Osteoblast (primary cell): ENCODE measurements around the gene GSK3A. TPM values are rescaled to one million over a fixed set of nuclear protein-coding genes. Genes with fewer than 3 reads are reported as not detected.

Experiments
- DNase-seq: peaks from one replicate; pipeline ENCODE4 v3.0.0; 2011; ENCODE audit warnings: low spot score, mixed read lengths; ENCODE audit not compliant: insufficient read length; ENCODE audit errors: missing footprints
- H2AFZ ChIP-seq: 2 replicates; pipeline ENCODE4 v1.6.0; 2011; ENCODE audit warnings: mild to moderate bottlenecking, low read length
- H3K27ac ChIP-seq: 2 replicates; pipeline ENCODE4 v1.5.1; 2011; ENCODE audit warnings: mild to moderate bottlenecking, low read depth, low read length, moderate library complexity
- H3K27me3 ChIP-seq: 2 replicates; pipeline ENCODE4 v1.6.0; 2012; ENCODE audit warnings: mild to moderate bottlenecking, control low read depth, inconsistent platforms, low read length, moderate library complexity; ENCODE audit not compliant: insufficient read depth
- H3K36me3 ChIP-seq: 2 replicates; pipeline ENCODE4 v1.5.1; 2011; ENCODE audit warnings: mild to moderate bottlenecking, low read length, control low read depth, moderate library complexity; ENCODE audit not compliant: insufficient read depth
- H3K4me1 ChIP-seq: 2 replicates; pipeline ENCODE4 v1.5.1; 2011; ENCODE audit warnings: mild to moderate bottlenecking, low read length, control low read depth, moderate library complexity; ENCODE audit not compliant: insufficient read depth
- H3K4me2 ChIP-seq: 2 replicates; pipeline ENCODE4 v1.6.0; 2011; ENCODE audit warnings: mild to moderate bottlenecking, low read length; ENCODE audit not compliant: insufficient read depth
- H3K4me3 ChIP-seq: fragments of 200-600 bp; sonication (generic); 3 replicates; pipeline ENCODE4 v1.5.1; 2012; ENCODE audit warnings: mild to moderate bottlenecking, low read length, inconsistent platforms; ENCODE audit not compliant: insufficient read depth
- H3K79me2 ChIP-seq: 2 replicates; pipeline ENCODE4 v1.6.0; 2012; ENCODE audit warnings: mild to moderate bottlenecking, low read length, control low read depth, inconsistent platforms; ENCODE audit not compliant: insufficient read depth
- H3K9me3 ChIP-seq: 2 replicates; pipeline ENCODE4 v1.5.1; 2011; ENCODE audit warnings: low read depth, low read length, control low read depth
- H4K20me1 ChIP-seq: 2 replicates; pipeline ENCODE4 v1.6.0; 2012; ENCODE audit warnings: mild to moderate bottlenecking, low read length, control low read depth; ENCODE audit not compliant: insufficient read depth
- CTCF ChIP-seq: IDR thresholded peaks from 2 replicates; pipeline ENCODE4 v1.5.1; 2011; ENCODE audit warnings: mild to moderate bottlenecking, low read depth, low read length, moderate library complexity; ENCODE audit errors: extremely low read depth
- total RNA-seq: library from RNA; depleted of rRNA; stranded (reverse); fragments of >200 nt; gene quantifications from 2 replicates; pipeline ENCODE4 v1.2.3, GENCODE V29; 2012

Gene GSK3A
- total RNA-seq, 1 donor, result 18.1 TPM

GRCh38 chr19:42224940-42225717 lies 17.3 kb downstream of the GSK3A start:
- no peak for TF ChIP-seq CTCF
- Histone ChIP-seq H3K4me3 (no peak overlapping the region), H3K4me1 (peaks cover 17% of the 10 kb centered on the region), H2AFZ (no peak overlapping the region), H4K20me1 (peaks cover 37% of the 10 kb centered on the region), H3K79me2 (peaks cover 84% of the 10 kb centered on the region), H3K4me2 (no peak overlapping the region), H3K9me3 (no peaks in the 10 kb centered on the region), H3K27me3 (no peaks in the 10 kb centered on the region), H3K36me3 (peaks cover 60% of the 10 kb centered on the region), H3K27ac (no peak overlapping the region)
- DNase-seq, result peak; percentile 57

GRCh38 chr19:42220751-42221097 lies 21.7 kb downstream of the GSK3A start:
- no peaks in the 10 kb centered on the region for H3K9me3 ChIP-seq
- no peaks in the 10 kb centered on the region for H3K27me3 ChIP-seq
- peak overlapping the region; percentile 99 for H3K4me3 ChIP-seq
- H3K27ac ChIP-seq, result peak overlapping the region; percentile 77
- H3K36me3 ChIP-seq, result peaks cover 20% of the 10 kb centered on the region
- peaks cover 31% of the 10 kb centered on the region for H3K4me1 ChIP-seq
- DNase-seq, result no peak
- TF ChIP-seq CTCF, result no peak
- H3K4me2 ChIP-seq, result peak overlapping the region; percentile 84
- H3K79me2 ChIP-seq, result peaks cover 74% of the 10 kb centered on the region
- H4K20me1 ChIP-seq, result peaks cover 26% of the 10 kb centered on the region
- peak overlapping the region; percentile 93 for H2AFZ ChIP-seq

GRCh38 chr19:42219812-42220750 lies 22.3 kb downstream of the GSK3A start, which contains the start of gene ZNF526:
TSS of gene ZNF526 (plus strand) at chr19:42220312. CDS start at chr19:42224404, 4,092 bp downstream.
- Histone ChIP-seq H3K27me3 (no peaks in the 10 kb centered on the region), H3K4me3 (peak within 1 kb of the TSS; percentile 99), H3K9me3 (no peaks in the 10 kb centered on the region), H4K20me1 (peaks cover 32% of the 10 kb centered on the region), H3K27ac (peak within 1 kb of the TSS; percentile 77), H3K36me3 (peaks cover 21% of the 10 kb centered on the region), H3K4me2 (peak within 1 kb of the TSS; percentile 84), H2AFZ (peak within 1 kb of the TSS; percentile 93), H3K79me2 (peaks cover 75% of the 10 kb centered on the region), H3K4me1 (peaks cover 33% of the 10 kb centered on the region)
- TF ChIP-seq CTCF, result no peak
- peak; percentile 100 for DNase-seq
